ENCODE data around the gene SH3BGRL2. TPM values are rescaled to one million over a fixed set of nuclear protein-coding genes. Genes with fewer than 3 reads are reported as not detected.

The SH3BGRL2 gene
- total RNA-seq, 1 experiment from 2014 or later = 13.5 TPM

DNA sequence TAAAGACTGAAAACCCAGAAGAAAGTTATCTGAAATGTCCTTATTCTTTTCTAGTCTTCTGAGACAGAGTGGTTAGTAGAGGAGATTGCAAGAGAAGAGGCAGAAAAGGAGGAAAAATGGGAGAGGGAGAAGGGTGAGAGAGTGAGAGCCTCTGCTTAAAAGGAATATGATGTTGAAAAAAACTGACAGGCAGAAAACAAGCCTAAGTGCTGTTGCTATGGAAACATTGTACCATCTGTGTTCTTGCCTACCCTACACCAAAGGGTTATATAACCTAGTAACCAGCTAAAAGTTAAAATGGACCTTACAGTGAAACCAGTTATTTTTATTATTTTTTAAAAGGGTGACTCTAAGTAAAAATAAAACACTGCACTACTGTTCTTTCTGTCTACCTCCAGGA lies 28.3 kb upstream of the SH3BGRL2 start:
- CTCF ChIA-PET = no interaction called here

DNA sequence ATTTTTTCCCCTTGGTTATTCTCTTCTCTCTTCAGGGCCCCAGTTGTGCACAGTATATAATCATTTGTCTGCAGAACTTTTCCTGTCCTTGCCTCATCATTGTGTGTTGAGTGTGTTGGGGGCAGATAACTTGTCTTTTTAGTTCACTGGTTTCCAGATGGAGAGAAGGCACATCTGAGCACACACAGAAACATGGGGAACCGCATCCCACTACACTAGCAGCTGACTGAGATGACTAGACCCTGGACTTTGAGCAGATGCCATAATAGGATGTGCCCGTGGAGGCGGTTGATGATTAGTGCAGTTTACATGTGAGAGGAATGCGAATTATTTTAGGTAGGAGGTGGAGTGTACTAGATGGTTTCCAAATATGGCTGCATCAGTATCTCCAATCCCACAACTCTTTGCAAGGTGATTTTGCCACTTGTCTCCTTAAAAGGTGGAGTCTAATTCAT lies 26.5 kb upstream of the SH3BGRL2 start:
- POLR2A ChIA-PET (ENCODE audit: low non-redundant PET) = no interaction called here
- no TSS peak for BruUV-seq (replicated peaks)
- no peaks in the 10 kb centered on the region for H3K27me3 ChIP-seq (replicated peaks; ENCODE audit: insufficient read depth, low read depth, low read length, poor library complexity)
- no peak for DNase-seq (ENCODE audit: low spot score)
- TF ChIP-seq EZH2 (IDR thresholded peaks at IDR 0.05; ENCODE audit: borderline replicate concordance, low read depth, low read length, poor library complexity, severe bottlenecking) = no peak
- TF ChIP-seq, protein P1, sequence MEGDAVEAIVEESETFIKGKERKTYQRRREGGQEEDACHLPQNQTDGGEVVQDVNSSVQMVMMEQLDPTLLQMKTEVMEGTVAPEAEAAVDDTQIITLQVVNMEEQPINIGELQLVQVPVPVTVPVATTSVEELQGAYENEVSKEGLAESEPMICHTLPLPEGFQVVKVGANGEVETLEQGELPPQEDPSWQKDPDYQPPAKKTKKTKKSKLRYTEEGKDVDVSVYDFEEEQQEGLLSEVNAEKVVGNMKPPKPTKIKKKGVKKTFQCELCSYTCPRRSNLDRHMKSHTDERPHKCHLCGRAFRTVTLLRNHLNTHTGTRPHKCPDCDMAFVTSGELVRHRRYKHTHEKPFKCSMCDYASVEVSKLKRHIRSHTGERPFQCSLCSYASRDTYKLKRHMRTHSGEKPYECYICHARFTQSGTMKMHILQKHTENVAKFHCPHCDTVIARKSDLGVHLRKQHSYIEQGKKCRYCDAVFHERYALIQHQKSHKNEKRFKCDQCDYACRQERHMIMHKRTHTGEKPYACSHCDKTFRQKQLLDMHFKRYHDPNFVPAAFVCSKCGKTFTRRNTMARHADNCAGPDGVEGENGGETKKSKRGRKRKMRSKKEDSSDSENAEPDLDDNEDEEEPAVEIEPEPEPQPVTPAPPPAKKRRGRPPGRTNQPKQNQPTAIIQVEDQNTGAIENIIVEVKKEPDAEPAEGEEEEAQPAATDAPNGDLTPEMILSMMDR (conservative IDR thresholded peaks at IDR 0.05; ENCODE audit: low read depth, low read length) = no peak
- H3K4me3 ChIP-seq (ENCODE audit: low read depth, low read length, poor library complexity, severe bottlenecking) = no peak overlapping the region
- no peaks in the 10 kb centered on the region for H3K9me3 ChIP-seq (ENCODE audit: low read depth, low read length, poor library complexity, severe bottlenecking)
- CTCF ChIA-PET = no interaction called here
- no peak overlapping the region for H3K27ac ChIP-seq (ENCODE audit: low read depth, low read length, poor library complexity, severe bottlenecking)
- intact Hi-C loops (cut with micrococcal nuclease; ENCODE audit: unreplicated experiment) = no loop called here
- no peaks in the 10 kb centered on the region for H3K36me3 ChIP-seq (ENCODE audit: insufficient read depth, low read length, poor library complexity, severe bottlenecking)
- H3K4me1 ChIP-seq (ENCODE audit: insufficient read depth, low read length, poor library complexity, severe bottlenecking) = no peaks in the 10 kb centered on the region

More for the DNA sequence above, 28.3 kb upstream of the SH3BGRL2 start:
- POLR2A ChIA-PET (ENCODE audit: low non-redundant PET) = no interaction called here
- Histone ChIP-seq H3K4me1 (ENCODE audit: insufficient read depth, low read length, poor library complexity, severe bottlenecking) (no peaks in the 10 kb centered on the region), H3K4me3 (ENCODE audit: low read depth, low read length, poor library complexity, severe bottlenecking) (no peak overlapping the region), H3K36me3 (ENCODE audit: insufficient read depth, low read length, poor library complexity, severe bottlenecking) (no peaks in the 10 kb centered on the region), H3K27me3 (replicated peaks; ENCODE audit: insufficient read depth, low read depth, low read length, poor library complexity) (no peaks in the 10 kb centered on the region), H3K27ac (ENCODE audit: low read depth, low read length, poor library complexity, severe bottlenecking) (no peak overlapping the region), H3K9me3 (ENCODE audit: low read depth, low read length, poor library complexity, severe bottlenecking) (no peaks in the 10 kb centered on the region)
- DNase-seq (ENCODE audit: low spot score) = no peak
- TF ChIP-seq, protein P1 (conservative IDR thresholded peaks at IDR 0.05; ENCODE audit: low read depth, low read length) = no peak
- no peak for TF ChIP-seq EZH2 (IDR thresholded peaks at IDR 0.05; ENCODE audit: borderline replicate concordance, low read depth, low read length, poor library complexity, severe bottlenecking)
- BruUV-seq (replicated peaks) = no TSS peak
- intact Hi-C loops (cut with micrococcal nuclease; ENCODE audit: unreplicated experiment) = no loop called here

DNA sequence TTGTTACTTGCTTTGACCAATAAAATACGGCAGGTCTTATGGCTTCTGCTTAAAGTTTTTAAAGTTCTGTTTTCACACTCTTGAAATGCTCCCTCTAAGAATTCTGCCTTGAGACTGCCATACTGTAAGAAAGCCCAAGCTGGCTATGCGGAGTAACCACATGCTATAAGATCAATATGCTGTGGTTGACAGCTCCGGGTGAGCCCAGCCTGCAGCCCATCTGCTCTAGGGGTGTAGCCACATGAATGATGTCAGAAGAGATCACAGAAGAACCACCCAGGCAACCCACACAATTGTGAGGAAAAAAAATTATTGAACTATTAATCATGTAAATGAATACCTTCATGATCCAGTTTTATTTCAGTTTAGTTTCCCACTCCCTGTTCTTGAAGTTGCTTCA lies 26.1 kb upstream of the SH3BGRL2 start:
- Histone ChIP-seq H3K27ac (ENCODE audit: low read depth, low read length, poor library complexity, severe bottlenecking) (no peak overlapping the region), H3K4me3 (ENCODE audit: low read depth, low read length, poor library complexity, severe bottlenecking) (no peak overlapping the region), H3K27me3 (replicated peaks; ENCODE audit: insufficient read depth, low read depth, low read length, poor library complexity) (no peaks in the 10 kb centered on the region), H3K4me1 (ENCODE audit: insufficient read depth, low read length, poor library complexity, severe bottlenecking) (no peaks in the 10 kb centered on the region), H3K9me3 (ENCODE audit: low read depth, low read length, poor library complexity, severe bottlenecking) (no peaks in the 10 kb centered on the region), H3K36me3 (ENCODE audit: insufficient read depth, low read length, poor library complexity, severe bottlenecking) (no peaks in the 10 kb centered on the region)
- CTCF ChIA-PET = no interaction called here
- no TSS peak for BruUV-seq (replicated peaks)
- DNase-seq (ENCODE audit: low spot score) = no peak
- POLR2A ChIA-PET (ENCODE audit: low non-redundant PET) = no interaction called here
- TF ChIP-seq, protein P1 (conservative IDR thresholded peaks at IDR 0.05; ENCODE audit: low read depth, low read length) = no peak
- no peak for TF ChIP-seq EZH2 (IDR thresholded peaks at IDR 0.05; ENCODE audit: borderline replicate concordance, low read depth, low read length, poor library complexity, severe bottlenecking)
- intact Hi-C loops (cut with micrococcal nuclease; ENCODE audit: unreplicated experiment) = no loop called here
